SIG-M5 treated with dmso at 0.1 percent for 504 hours (cell line): ENCODE results near the gene EPC1.
A peak's percentile ranks its signal among the peaks of the same experiment; 100 is the strongest.
"Not testable (repeated sequence)": the region's sequence is repeated elsewhere in the genome, so short reads cannot be mapped to it uniquely, and the experiment has no call there.

Experiments
- DNase-seq: peaks from one replicate; lab custom pipeline; 2025; ENCODE audit not compliant: unreplicated experiment; lab: John Stamatoyannopoulos, UW

The EPC1 gene

GRCh38 chr10:32373031-32373430 is 26.1 kb upstream of the EPC1 start:
- no peak for DNase-seq

GRCh38 chr10:32372000-32372875 is 25.3 kb upstream of the EPC1 start:
- no peak for DNase-seq

DNA sequence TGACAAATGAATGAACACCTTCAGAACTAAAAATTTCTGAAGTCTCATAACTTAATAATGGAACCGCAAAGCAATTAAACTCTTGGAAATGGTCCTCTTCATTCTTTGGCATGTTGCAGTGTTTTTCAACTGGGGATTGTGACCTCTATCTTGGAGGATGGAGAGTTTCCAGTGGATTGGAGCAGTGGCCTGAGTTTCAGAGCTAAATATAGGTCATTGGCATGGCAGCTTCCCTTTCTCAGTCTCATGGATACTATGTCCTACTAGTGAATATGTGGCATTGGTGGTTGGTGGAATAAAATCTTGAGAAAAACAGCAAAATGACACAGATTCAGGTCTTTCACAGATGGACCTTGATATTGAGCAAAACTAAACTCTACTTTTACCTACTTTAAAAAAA is 24.1 kb upstream of the EPC1 start:
- no peak for DNase-seq

- peak; percentile 65 for DNase-seq
Measured at GRCh38 chr10:32367793-32368453, 21.0 kb upstream of the EPC1 start.

DNA sequence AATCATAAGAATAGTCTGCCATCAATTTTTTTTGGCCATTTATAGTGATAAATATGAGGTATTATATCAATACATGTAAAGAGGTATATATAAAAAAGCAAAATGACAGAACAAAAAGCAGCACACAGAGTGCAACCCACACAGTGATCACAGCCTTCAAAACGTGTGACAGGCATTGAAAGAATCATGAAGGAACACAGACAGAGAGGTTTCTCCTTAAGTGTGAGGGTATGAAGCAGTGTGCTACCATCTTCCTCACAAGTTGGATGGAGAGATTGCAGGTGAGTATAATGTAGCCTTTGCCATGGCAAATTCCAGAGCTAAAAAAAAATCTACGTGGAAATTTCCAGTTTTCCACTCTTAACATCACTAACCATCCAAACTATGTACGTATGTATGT is 19.6 kb upstream of the EPC1 start:
- DNase-seq, result no peak

DNA sequence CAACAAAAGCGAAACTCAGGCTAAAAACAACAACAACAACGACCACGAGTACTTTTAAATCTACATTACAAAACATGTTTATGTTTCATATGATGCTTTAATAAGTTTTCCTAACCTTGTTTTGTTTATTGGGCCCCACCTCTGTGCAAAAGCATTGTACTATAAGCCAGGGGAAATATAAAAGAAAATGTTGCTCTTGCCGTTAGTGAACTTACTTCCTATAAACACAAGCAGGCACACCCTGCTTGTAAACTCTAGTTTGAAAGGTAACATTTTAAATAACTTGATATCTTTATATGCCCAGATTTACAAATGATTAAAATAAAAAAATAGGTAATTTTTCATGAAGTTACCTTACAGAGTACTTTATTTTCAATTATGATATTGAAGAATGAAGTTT is 19.2 kb upstream of the EPC1 start:
- DNase-seq, result no peak

DNA sequence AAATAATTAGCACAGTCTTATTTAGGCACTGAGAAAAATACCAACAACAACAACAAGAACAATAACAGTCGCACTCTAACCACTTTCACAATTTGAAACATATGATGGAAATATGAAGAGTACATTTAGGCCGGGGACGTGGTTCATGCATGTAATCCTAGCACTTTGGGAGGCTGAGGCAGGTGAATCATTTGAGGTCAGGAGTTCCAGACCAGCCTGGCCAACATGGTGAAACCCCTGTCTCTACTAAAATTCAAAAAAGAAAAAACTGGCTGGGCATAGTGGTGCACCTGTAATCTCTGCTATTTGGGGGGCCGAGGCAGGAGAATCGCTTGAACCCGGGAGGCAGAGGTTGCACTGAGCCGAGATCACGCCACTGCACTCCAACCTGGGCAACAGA is 18.4 kb upstream of the EPC1 start:
- DNase-seq, result not testable (repeated sequence)

- DNase-seq, result no peak
Measured at GRCh38 chr10:32362571-32362970, 15.6 kb upstream of the EPC1 start.

GRCh38 chr10:32360884-32361283 is 13.9 kb upstream of the EPC1 start:
- no peak for DNase-seq

DNA sequence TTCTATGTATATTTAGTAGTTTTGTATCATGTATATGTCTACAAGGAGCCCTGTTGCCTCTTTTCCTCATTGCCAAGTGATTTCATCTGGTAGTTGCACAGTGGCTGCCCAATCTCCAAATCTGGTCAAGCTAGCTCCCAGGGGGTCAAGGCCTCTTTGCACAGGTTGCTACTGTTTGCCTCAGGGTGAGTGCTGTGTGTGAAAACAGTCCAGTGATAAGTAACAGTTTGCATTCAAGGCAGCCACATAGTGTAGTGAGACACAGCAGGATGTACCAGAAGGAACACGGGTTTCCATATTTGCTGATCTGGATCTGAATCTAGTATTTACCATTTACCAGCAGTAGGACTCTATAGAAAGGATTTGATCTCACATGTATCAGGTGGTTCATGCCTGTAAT is 13.3 kb upstream of the EPC1 start:
- peak; percentile 12 for DNase-seq

- no peak for DNase-seq
Measured at GRCh38 chr10:32357056-32357735, 10.2 kb upstream of the EPC1 start.

- DNase-seq, result not testable (repeated sequence)
Measured at GRCh38 chr10:32354690-32355089, 7.7 kb upstream of the EPC1 start.

DNA sequence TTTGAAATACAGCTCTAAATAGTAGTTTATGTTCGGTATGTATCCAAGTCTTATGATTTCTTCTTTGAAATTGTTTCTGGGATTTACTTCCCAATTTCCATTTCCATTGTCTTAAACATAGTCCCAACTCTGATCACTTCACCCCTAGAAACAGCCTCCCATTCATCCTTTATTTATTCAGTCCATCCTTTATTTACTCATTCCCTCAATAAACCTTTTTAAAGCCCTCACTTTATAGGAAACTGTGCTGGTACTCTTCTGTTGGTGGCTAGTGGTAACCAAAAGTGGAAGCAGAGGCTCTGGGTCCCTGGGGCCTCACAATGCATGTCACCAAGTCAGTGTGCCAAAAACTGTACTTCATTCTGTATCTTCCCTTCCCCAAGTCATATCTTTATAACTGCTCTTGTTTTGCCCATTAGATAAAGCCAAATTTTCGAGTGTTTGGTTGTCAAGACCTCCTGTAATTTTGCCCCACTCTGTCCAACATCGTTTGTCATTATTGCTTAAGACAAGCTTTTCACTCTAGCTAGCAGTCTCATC is 3.9 kb upstream of the EPC1 start:
- DNase-seq, result no peak

DNA sequence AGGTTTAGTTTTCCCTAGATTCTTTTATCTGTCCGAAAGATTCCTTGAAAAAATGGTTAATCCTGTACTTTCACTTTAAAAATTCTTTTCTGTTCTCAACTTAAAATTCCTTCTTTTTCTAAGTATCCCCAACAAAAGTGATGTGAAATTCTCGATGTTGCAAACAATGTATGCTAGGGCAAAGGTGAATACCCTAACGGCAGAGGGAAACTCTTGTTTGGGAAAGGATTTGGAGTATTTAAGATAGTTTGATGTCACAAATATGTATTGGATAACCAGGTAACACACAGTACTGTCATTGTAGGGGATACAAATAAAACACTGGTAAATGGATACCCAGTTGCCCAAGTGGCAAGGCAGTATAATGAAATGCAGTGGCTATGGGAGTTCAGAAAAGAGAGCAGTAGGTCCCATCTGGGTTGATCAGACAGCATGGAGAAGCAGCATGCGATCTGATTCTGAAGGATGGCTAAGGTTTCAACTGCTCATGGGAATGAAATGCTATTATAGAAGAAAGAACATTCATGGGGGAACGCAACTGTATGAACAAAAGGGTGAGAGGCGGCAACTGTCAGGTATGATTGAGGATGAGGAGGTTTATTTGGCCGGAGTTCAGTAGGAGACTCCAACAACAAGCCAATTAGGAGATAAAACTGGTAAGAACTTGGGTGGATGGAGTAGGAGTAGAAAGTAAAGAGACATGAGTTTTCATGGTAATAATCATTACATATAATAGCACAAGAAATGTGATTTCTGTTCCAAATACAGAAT is 3.2 kb upstream of the EPC1 start:
- no peak for DNase-seq

DNA sequence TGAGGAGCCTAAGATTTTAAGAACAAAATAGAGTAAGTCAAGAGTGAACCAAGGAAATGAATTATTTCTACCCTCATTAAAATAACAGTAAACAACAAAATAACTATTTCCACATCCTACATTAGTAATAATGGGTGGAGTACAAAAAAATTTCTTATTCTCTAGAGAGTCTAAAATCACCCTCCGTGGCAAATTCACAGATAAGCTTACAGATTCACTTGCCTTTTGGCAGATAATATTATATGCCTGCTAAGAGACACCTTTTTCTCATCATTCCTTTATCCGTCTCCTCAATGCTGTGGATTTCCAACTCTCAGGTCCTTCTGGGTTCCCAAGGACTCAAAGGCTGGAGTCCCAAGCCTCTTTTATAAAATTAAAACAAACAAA is 2.2 kb upstream of the EPC1 start:
- DNase-seq, result no peak

DNA sequence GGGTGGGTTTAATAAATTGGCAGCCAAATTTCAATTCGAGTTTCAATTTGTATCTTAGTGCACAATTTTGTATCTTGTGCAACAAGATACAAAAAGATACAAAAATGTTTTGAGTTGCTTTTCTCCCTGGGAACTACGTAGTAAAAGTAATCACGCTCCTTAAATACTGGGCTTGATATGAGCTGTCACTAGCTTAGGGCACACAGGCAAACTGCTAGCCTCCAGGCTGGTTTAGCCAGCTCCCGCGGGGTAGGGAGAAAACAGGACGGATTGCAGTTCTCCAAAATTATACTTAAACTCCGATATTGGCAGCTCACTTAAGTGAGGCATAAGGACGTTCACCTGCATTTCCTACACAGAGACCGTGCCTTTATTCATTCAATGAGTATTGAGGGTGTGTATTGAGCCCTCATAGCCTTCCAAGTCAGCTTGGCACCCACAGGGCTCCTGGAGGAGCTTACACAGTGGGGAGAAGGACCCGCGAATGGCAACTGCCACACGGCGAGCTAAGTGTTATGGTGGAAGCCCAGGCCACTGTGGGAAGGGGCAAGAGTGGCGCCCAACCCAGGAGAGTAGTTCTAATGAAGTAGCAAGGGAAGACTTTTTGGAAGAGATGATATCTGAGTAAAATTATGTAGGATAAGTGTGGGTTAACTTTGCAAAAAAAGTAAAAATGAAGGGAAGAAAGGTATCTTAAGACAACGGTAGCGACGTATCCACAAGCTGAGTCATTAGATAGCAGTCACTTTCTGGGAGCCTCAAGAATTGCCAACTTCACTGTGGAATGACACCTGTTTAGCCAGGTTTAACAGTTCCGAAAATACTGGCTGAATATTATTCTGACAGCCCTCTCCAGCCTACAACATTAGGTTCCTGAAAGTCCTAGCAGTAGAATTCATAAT is 1.6 kb upstream of the EPC1 start:
- no peak for DNase-seq

GRCh38 chr10:32347363-32348022 is 535 bp upstream of the EPC1 start:
- DNase-seq, result peak; percentile 54

DNA sequence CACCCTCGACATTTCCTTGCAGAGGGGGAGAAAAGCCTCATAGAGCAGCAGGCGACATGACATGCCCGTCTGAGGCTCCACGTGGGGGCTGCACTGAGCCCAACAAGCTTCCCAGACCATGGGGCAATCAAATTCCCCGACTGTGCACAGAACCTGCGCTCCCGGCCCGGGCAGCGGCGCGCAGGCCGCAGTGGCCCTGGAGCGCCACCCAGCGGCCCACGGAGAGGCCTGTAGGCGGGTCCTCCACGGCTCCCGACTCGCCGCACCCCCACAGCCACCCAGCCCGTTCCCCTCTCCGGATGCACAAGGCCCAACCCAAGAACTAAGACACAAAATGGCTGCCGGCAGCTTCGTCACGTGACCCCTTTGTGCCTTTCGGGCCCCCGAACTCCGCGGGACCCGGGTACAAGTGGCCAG is 816 bp downstream of the EPC1 start:
- peak; percentile 91 for DNase-seq

DNA sequence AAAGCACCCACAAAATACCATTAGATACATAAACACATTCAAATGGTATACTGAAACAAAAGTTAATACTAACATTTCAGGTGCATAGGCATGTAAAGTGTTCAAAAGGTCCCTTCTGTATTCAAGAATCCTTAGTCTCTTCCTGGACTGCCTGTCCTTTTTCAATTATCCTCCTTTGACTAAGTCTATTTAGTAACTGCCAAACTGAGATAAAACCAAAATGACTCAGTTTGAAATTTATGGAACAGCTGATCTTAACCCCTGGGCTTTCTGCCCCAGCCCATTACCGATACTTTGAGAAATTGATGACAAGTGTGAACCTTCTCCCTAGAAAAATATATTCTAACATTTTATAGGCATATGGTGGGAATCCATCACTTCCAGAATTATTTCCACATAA is 5.4 kb downstream of the EPC1 start:
- no peak for DNase-seq
